ENCODE results near the gene PRDM4. TPM values are rescaled to one million over a fixed set of nuclear protein-coding genes. Genes with fewer than 3 reads are reported as not detected.

The PRDM4 gene
- total and polyA plus RNA-seq, 2 of the 13 experiments (the other 11 are each of a cell fraction or from before 2014, with no cell fraction given) = 9.9 to 15.3 TPM

DNA sequence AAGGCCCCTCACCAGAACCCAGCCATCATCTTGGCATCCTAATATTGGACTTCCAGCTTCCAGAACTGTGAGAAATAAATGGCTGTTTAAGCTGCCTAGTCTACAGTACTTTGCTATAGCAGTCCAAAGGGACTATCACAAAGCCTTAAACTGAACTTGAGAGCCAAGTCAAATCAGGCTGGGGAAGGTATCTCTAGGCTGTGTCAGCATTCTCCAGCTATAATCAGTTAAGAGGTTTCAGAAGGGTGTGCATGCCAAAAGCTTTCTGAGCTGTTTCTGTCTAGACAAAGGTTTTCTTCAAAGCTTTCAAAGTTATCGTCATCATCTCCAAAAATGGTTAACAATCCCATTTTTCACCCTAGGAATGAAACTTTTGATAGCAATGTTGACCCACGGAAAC, 21.1 kb upstream of the PRDM4 start (continued):
- TF ChIP-seq, protein P1, sequence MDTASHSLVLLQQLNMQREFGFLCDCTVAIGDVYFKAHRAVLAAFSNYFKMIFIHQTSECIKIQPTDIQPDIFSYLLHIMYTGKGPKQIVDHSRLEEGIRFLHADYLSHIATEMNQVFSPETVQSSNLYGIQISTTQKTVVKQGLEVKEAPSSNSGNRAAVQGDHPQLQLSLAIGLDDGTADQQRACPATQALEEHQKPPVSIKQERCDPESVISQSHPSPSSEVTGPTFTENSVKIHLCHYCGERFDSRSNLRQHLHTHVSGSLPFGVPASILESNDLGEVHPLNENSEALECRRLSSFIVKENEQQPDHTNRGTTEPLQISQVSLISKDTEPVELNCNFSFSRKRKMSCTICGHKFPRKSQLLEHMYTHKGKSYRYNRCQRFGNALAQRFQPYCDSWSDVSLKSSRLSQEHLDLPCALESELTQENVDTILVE (CRISPR knock-in tag; IDR thresholded peaks at IDR 0.05) = no peak

DNA sequence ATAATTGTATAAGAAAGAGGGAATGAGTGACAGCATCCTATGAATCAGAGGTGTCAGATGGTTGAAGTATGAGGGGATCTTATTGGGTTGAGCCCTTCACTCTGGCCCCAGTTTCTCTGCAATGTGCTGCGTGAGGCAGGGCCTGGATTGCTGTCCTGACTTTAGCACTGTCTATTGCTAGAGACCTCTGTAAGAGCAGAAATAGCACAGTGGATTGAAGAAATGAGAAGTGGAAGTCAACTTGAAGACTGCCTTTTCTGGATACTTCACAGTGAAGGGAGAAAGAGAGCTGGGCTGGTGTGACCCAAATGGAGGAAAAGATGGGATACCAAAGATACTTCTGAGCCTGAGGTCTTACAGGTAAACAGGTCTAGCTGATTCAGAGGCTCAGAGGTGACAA, 19.4 kb upstream of the PRDM4 start:
- Histone ChIP-seq H3K27me3 (ENCODE audit: control insufficient read depth in 1 of 2, insufficient read depth in 2 of 2, low read length in 2 of 2) (peaks cover 1 to 21% of the 10 kb centered on the region in 2 experiments; a peak in 4 of 5 replicates), H3K4me2 (ENCODE audit: low read depth, low read length) (no peak overlapping the region), H3K27ac (ENCODE audit: extremely low read length, insufficient read depth, low read length) (no peak overlapping the region), H3K9ac (ENCODE audit: insufficient read depth, low read depth, low read length) (no peak overlapping the region), H3K4me1 (ENCODE audit: insufficient read depth, low read length) (no peaks in the 10 kb centered on the region; the same call in 1 of the 2 replicates), H3K4me3 (replicated peaks in 1 of 3; ENCODE audit: insufficient read depth in 1 of 3, low read depth in 2 of 3, low read length in 3 of 3) (no peak overlapping the region), H3K9me3 (ENCODE audit: low read length) (no peaks in the 10 kb centered on the region), H4K20me1 (ENCODE audit: insufficient read depth, low read length) (no peaks in the 10 kb centered on the region), H2AFZ (ENCODE audit: low read length) (no peak overlapping the region), H3K79me2 (ENCODE audit: insufficient read depth, low read length) (no peaks in the 10 kb centered on the region), H3K36me3 (replicated peaks in 1 of 2; ENCODE audit: control insufficient read depth in 1 of 2, insufficient read depth in 2 of 2, low read length in 2 of 2) (no peaks in the 10 kb centered on the region)
- no peak for FAIRE-seq
- intact Hi-C loops (cut with micrococcal nuclease; ENCODE audit: unreplicated experiment) = no loop called here
- ChIA-PET CTCF (ENCODE audit: low intra/inter-chr PET ratio, low total read pairs) (no interaction called here), POLR2A (no interaction called here)
- no peak for ATAC-seq
- WGBS (ENCODE audit: low lambda C conversion rate) = 52% methylated on average over 1 of the region's 1 CpG
- no TSS peak for BruUV-seq (replicated peaks)
- in situ Hi-C loops (cut with HindIII; ENCODE audit: extremely low pct_ligation_motif_present, low pct_unique_long_range_greater_than_20kb) = no loop called here
- no peak for DNase-seq (ENCODE audit: low spot score)
- no peak for TF ChIP-seq FOXO1 (CRISPR knock-in tag; IDR thresholded peaks at IDR 0.05)
- TF ChIP-seq ZNF788 (CRISPR knock-in tag; IDR thresholded peaks at IDR 0.05; ENCODE audit: borderline replicate concordance) = no peak
- no peak for TF ChIP-seq ELF3 (CRISPR knock-in tag; IDR thresholded peaks at IDR 0.05)
- no peak for TF ChIP-seq ZNF10 (CRISPR knock-in tag; IDR thresholded peaks at IDR 0.05; ENCODE audit: borderline replicate concordance, low read depth)
- TF ChIP-seq, protein P2, sequence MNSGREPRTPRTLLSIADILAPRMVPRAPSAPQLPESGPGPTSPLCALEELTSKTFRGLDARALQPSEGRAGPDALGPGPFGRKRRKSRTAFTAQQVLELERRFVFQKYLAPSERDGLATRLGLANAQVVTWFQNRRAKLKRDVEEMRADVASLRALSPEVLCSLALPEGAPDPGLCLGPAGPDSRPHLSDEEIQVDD (CRISPR knock-in tag; IDR thresholded peaks at IDR 0.05; ENCODE audit: borderline replicate concordance) = no peak
- no peak for TF ChIP-seq GABPB1 (CRISPR knock-in tag; IDR thresholded peaks at IDR 0.05)
- no peak for TF ChIP-seq FOXK2 (IDR thresholded peaks at IDR 0.05)
- TF ChIP-seq, protein P3, sequence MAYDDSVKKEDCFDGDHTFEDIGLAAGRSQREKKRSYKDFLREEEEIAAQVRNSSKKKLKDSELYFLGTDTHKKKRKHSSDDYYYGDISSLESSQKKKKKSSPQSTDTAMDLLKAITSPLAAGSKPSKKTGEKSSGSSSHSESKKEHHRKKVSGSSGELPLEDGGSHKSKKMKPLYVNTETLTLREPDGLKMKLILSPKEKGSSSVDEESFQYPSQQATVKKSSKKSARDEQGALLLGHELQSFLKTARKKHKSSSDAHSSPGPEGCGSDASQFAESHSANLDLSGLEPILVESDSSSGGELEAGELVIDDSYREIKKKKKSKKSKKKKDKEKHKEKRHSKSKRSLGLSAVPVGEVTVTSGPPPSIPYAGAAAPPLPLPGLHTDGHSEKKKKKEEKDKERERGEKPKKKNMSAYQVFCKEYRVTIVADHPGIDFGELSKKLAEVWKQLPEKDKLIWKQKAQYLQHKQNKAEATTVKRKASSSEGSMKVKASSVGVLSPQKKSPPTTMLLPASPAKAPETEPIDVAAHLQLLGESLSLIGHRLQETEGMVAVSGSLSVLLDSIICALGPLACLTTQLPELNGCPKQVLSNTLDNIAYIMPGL (CRISPR knock-in tag; IDR thresholded peaks at IDR 0.05; ENCODE audit: borderline replicate concordance in 1 of 2, low read depth in 1 of 2) = no peak
- TF ChIP-seq, protein P4, sequence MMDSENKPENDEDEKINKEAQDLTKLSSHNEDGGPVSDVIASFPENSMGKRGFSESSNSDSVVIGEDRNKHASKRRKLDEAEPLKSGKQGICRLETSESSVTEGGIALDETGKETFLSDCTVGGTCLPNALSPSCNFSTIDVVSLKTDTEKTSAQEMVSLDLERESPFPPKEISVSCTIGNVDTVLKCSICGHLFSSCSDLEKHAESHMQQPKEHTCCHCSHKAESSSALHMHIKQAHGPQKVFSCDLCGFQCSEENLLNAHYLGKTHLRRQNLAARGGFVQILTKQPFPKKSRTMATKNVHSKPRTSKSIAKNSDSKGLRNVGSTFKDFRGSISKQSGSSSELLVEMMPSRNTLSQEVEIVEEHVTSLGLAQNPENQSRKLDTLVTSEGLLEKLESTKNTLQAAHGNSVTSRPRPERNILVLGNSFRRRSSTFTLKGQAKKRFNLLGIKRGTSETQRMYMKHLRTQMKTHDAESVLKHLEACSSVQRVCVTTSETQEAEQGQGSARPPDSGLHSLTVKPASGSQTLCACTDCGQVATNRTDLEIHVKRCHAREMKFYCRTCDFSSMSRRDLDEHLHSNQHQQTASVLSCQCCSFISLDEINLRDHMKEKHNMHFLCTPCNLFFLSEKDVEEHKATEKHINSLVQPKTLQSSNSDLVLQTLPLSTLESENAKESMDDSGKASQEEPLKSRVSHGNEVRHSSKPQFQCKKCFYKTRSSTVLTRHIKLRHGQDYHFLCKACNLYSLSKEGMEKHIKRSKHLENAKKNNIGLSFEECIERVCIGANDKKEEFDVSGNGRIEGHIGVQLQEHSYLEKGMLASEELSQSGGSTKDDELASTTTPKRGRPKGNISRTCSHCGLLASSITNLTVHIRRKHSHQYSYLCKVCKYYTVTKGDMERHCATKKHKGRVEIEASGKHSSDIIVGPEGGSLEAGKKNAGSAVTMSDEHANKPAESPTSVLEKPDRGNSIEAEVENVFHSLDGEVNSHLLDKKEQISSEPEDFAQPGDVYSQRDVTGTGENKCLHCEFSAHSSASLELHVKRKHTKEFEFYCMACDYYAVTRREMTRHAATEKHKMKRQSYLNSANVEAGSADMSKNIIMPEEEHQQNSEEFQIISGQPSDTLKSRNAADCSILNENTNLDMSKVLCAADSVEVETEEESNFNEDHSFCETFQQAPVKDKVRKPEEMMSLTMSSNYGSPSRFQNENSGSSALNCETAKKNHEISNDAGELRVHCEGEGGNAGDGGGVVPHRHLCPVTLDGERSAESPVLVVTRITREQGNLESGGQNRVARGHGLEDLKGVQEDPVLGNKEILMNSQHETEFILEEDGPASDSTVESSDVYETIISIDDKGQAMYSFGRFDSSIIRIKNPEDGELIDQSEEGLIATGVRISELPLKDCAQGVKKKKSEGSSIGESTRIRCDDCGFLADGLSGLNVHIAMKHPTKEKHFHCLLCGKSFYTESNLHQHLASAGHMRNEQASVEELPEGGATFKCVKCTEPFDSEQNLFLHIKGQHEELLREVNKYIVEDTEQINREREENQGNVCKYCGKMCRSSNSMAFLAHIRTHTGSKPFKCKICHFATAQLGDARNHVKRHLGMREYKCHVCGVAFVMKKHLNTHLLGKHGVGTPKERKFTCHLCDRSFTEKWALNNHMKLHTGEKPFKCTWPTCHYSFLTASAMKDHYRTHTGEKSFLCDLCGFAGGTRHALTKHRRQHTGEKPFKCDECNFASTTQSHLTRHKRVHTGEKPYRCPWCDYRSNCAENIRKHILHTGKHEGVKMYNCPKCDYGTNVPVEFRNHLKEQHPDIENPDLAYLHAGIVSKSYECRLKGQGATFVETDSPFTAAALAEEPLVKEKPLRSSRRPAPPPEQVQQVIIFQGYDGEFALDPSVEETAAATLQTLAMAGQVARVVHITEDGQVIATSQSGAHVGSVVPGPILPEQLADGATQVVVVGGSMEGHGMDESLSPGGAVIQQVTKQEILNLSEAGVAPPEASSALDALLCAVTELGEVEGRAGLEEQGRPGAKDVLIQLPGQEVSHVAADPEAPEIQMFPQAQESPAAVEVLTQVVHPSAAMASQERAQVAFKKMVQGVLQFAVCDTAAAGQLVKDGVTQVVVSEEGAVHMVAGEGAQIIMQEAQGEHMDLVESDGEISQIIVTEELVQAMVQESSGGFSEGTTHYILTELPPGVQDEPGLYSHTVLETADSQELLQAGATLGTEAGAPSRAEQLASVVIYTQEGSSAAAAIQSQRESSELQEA (CRISPR knock-in tag; IDR thresholded peaks at IDR 0.05; ENCODE audit: not compliant biosample characterization) = no peak
